Epithelial cell of prostate (primary cell): Measurements from ENCODE around the gene SEC14L2.
A peak's percentile ranks its signal among the peaks of the same experiment; 100 is the strongest.

ENCODE experiments used
- DNase-seq: peaks from one replicate; pipeline ENCODE4 v3.0.0-alpha.2; 2011; ENCODE audit warnings: low read depth, low spot score
- H3K27ac ChIP-seq: fragments of 450-650 bp; 2 replicates; pipeline ENCODE4 v1.5.1; 2017; ENCODE audit warnings: mild to moderate bottlenecking

Gene SEC14L2

GRCh38 chr22:30423959-30424533 is 27.2 kb downstream of the SEC14L2 start:
- DNase-seq: peak; percentile 97
- peak overlapping the region; percentile 99 for H3K27ac ChIP-seq

GRCh38 chr22:30424534-30425326 is 27.9 kb downstream of the SEC14L2 start:
- H3K27ac ChIP-seq: peak overlapping the region; percentile 99
- DNase-seq: no peak

GRCh38 chr22:30425327-30425615 is 28.5 kb downstream of the SEC14L2 start:
- peak overlapping the region; percentile 99 for H3K27ac ChIP-seq
- DNase-seq: no peak

DNA sequence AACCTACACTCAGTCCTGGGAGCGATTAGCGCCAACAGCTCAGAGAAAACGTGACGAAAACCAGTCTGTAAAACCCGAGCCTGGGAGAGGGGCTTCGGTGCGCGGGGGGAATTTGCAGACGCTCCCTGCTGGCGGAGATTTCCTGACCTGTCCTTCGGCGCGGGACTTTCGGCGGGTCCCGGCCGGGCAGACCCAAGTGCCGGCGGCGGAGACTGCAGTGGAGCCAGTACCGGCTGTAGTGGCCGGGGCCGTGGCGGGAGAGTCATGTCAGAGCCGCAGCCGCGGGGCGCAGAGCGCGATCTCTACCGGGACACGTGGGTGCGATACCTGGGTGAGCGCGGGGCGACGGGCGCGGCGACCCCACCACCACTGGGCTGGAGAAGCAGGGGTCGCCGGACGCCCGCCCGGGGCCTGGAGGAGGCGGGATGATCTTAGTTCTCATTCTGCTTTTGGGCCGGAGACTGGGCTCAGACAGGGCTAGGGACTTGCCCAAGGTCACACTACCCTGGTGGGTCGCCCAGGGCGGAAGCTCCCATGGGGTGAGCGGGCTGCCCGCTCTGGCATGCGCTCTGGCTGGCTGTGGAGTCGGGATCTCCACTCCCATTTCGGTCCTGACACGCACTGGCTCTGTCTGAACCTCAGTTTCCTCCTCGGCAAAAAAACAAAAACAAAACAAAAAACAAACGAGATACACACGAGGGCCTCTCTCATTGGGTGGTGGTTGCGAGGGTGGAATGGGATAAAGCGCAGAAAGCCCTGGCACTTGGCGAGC is 29.0 kb downstream of the SEC14L2 start, which contains the start of gene MTFP1:
TSS of gene MTFP1 (plus strand) at position 153 of the 772 bp plus-strand sequence. CDS start at position 265, 112 bp downstream.
- no peak for DNase-seq
- H3K27ac ChIP-seq: peak within 1 kb of the TSS; percentile 99

- H3K27ac ChIP-seq: peak overlapping the region; percentile 99
Measured at GRCh38 chr22:30426388-30427353, 29.9 kb downstream of the SEC14L2 start.

GRCh38 chr22:30427871-30428270 is 31.1 kb downstream of the SEC14L2 start:
- DNase-seq: no peak
- no peak overlapping the region for H3K27ac ChIP-seq

More at GRCh38 chr22:30426388-30427353, 29.9 kb downstream of the SEC14L2 start:
- no peak for DNase-seq

GRCh38 chr22:30429887-30430286 is 33.1 kb downstream of the SEC14L2 start:
- DNase-seq: no peak

DNA sequence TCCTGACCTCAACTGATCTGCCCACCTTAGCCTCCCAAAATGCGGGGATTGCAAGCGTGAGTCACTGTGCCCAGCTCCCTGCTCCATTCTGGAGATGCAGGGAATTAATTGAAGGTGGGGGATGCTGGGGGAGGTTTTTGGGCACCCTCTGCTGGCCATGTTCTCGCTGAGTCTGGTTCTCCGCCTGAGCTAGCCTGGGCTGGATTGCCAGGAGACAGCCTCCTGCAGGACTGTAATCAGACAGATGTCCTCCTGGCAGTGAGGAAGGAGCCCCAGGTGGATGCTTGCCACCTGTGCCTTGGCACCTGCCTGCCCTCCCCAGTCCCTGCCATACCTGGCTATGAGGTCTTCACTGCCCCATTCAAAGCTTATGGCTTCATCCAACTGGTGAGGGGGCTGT is 34.1 kb downstream of the SEC14L2 start:
- no peak overlapping the region for H3K27ac ChIP-seq
- DNase-seq: no peak

More at GRCh38 chr22:30429887-30430286, 33.1 kb downstream of the SEC14L2 start:
- no peak overlapping the region for H3K27ac ChIP-seq

GRCh38 chr22:30432096-30432495 is 35.3 kb downstream of the SEC14L2 start:
- no peak for DNase-seq
- no peak overlapping the region for H3K27ac ChIP-seq

GRCh38 chr22:30432520-30432919 is 35.7 kb downstream of the SEC14L2 start:
- no peak overlapping the region for H3K27ac ChIP-seq

DNA sequence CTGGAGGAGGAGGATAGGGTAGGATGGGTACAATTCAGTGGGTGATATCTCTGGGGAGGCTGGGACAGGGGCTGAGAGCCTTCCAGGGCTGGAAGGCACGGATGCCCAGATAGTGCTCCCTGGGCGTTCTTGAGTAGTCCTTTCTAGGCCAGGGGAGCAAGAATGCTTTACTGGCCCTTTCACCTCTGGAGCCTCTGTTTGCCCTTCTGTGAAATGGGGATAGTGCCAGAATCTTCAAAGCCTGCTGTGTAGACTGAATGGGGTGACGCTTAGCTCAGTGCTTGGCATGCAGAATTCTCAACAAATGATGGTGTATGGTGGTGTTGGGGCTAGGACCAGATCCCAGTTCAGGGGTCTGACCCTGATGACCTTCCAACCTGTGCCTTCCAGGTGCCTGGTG is 36.4 kb downstream of the SEC14L2 start:
- no peak overlapping the region for H3K27ac ChIP-seq
- DNase-seq: no peak

More at GRCh38 chr22:30432520-30432919, 35.7 kb downstream of the SEC14L2 start:
- DNase-seq: no peak

DNA sequence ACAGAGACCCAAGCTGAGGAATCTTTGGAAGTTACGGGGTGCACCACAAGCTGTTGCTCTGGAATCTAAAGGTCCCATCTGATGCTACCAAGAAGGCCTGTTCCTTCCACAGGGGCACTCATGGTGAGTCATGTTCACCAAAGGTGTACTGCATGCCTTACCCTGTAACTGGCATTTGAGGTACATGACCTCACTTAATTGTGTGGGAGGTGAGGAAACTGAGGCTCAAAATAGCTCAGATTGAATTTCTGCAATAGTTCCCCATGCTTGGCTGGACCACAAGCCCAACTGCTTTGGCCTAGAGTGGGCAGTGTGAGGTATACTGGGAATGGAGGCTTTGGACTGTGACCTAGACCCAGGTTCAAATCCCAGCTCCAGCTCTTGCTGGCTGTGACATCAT is 37.0 kb downstream of the SEC14L2 start:
- DNase-seq: no peak
- no peak overlapping the region for H3K27ac ChIP-seq

GRCh38 chr22:30434843-30435242 is 38.0 kb downstream of the SEC14L2 start:
- DNase-seq: no peak
- no peak overlapping the region for H3K27ac ChIP-seq

DNA sequence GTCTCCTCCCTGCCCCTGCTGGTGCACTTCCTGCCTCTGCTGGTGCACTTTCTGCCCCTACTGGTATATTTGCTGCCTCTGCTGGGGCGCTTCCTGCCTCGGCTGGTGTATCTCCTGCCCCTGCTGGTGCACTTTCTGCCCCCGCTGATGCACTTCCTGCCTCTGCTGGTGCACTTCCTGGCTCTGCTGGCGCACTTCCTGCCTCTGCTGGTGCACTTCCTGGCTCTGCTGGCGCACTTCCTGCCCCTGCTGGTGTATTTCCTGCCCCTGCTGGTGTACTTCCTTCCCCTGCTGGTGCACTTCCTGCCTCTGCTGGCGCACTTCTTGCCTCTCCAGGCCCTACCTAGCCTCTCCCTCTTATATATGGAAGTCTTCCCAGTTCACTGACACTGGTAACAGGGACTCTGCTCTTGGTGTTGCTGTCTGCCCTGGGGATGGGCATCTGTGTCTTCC is 38.9 kb downstream of the SEC14L2 start:
- peak overlapping the region; percentile 22 for H3K27ac ChIP-seq
- no peak for DNase-seq

- H3K27ac ChIP-seq: peak overlapping the region; percentile 22
- no peak for DNase-seq
Measured at GRCh38 chr22:30436196-30436595, 39.4 kb downstream of the SEC14L2 start.

GRCh38 chr22:30438559-30438958 is 41.7 kb downstream of the SEC14L2 start:
- no peak for DNase-seq
- H3K27ac ChIP-seq: no peak overlapping the region

GRCh38 chr22:30439226-30439625 is 42.4 kb downstream of the SEC14L2 start:
- H3K27ac ChIP-seq: peak overlapping the region; percentile 13
- no peak for DNase-seq

DNA sequence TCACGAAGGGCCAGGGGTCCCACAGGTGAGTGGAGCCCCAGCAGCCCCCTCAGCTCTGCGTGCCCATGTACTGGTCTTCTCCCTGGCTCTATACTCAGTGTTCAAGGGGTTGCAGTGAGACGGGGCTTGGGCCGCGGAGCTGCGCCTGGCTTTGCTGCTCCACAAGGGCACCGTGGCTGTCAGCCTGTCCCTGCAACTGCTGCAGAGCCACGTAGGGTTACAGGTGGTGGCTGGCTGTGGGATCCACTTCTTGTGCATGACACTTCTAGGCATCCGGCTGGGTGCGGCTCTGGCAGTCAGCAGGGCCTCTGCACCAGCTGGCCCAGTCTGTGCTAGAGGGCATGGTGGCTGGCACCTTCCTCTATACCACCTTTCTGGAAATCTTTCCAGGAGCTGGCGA is 43.0 kb downstream of the SEC14L2 start:
- H3K27ac ChIP-seq: peak overlapping the region; percentile 13

DNA sequence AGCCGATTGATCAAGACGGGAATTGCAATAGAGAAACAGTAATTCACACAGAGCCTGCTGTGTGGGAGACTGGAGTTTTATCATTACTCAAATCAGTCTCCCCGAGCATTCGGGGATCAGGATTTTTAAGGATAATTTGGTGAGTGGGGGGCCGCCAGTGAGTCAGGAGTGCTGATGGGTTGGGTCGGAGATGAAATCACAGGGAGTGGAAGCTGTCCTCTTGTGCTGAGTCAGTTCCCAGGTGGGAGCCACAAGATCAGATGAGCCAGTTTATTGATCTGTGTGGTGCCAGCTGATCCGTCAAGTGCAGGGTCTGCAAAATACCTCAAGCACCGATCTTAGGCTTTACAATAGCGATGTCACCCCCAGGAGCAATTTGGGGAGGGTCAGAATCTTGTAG is 44.3 kb downstream of the SEC14L2 start:
- H3K27ac ChIP-seq: no peak overlapping the region
- DNase-seq: no peak

More for the DNA sequence above, 43.0 kb downstream of the SEC14L2 start:
- DNase-seq: no peak
